Right kidney (tissue), 1 donor: ENCODE results near the gene DNASE2.

Experiments
- DNase-seq: peaks from one replicate; pipeline ENCODE4 v3.0.0-alpha.2; 2016

Gene DNASE2

GRCh38 chr19:12834566-12834943, 46.7 kb downstream of the DNASE2 start, which contains the start of gene RTBDN:
Gene RTBDN, minus strand, starts transcription at chr19:12834579. Its CDS starts 4,600 bp downstream, at chr19:12829979.
- DNase-seq: no peak

GRCh38 chr19:12833738-12834565, 47.3 kb downstream of the DNASE2 start:
- DNase-seq: no peak

GRCh38 chr19:12833418-12833737, 47.9 kb downstream of the DNASE2 start:
- no peak for DNase-seq

GRCh38 chr19:12828494-12828893, 52.8 kb downstream of the DNASE2 start:
- DNase-seq: no peak

- DNase-seq: no peak
Measured at GRCh38 chr19:12825254-12826131, 55.8 kb downstream of the DNASE2 start.
